Measurements from ENCODE around the gene CHRDL2.
"Not testable (repeated sequence)": the region's sequence is repeated elsewhere in the genome, so short reads cannot be mapped to it uniquely, and the experiment has no call there.

CHRDL2 gene

GRCh38 chr11:74669211-74670160 lies 61.7 kb downstream of the CHRDL2 start:
- no peak for DNase-seq (ENCODE audit: low spot score)

- no peak for DNase-seq (ENCODE audit: low spot score)
Measured at GRCh38 chr11:74663315-74663714, 67.9 kb downstream of the CHRDL2 start.

GRCh38 chr11:74662487-74663103 lies 68.6 kb downstream of the CHRDL2 start:
- no peak for DNase-seq (ENCODE audit: low spot score)

- not testable (repeated sequence) for DNase-seq (ENCODE audit: low spot score)
Measured at GRCh38 chr11:74659124-74659523, 72.1 kb downstream of the CHRDL2 start.

GRCh38 chr11:74654976-74655375 lies 76.2 kb downstream of the CHRDL2 start:
- no peak for DNase-seq (ENCODE audit: low spot score)

- no peak for DNase-seq (ENCODE audit: low spot score)
Measured at GRCh38 chr11:74650498-74650897, 80.7 kb downstream of the CHRDL2 start.

- DNase-seq (ENCODE audit: low spot score), result no peak
Measured at GRCh38 chr11:74648894-74649293, 82.3 kb downstream of the CHRDL2 start.

- no peak for DNase-seq (ENCODE audit: low spot score)
Measured at GRCh38 chr11:74647831-74648230, 83.4 kb downstream of the CHRDL2 start.

GRCh38 chr11:74647404-74647803 lies 83.8 kb downstream of the CHRDL2 start:
- DNase-seq (ENCODE audit: low spot score), result no peak

- no peak for DNase-seq (ENCODE audit: low spot score)
Measured at GRCh38 chr11:74646954-74647353, 84.3 kb downstream of the CHRDL2 start.
